ENCODE data around the gene ECSCR.

DNA sequence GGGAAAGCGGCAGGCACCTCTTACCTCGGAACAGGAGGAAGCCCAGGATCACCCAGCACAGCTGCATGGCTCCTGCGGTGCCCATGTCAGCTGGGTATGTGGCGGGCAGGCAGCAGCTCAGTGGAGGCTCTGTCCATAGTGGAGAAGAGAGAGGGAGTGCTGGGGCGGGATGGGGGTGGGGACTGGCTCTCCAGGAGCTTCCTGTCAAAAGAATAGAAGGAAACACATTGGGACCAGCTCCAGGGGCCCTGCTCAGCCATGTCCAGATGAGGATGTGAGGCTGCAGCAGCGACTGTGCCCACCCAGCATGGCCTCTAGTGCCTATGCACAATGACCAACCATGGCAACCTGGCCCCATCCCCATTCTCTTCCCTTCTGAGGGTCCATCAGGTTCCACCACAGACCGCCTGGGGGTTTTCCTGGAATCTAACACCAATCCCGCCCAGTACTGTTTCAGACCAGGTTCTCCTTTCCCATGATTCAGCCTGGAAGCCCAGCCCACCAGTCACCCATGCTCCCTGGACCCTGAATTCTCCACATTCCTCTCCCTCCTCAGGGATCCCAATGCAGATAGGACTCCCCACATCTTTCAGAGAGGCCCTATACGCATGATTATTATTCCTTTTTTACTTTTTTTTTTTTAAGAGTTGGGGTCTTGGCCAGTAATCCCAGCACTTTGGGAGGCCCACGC lies at the start of gene ECSCR:
- TF ChIP-seq, protein P1, sequence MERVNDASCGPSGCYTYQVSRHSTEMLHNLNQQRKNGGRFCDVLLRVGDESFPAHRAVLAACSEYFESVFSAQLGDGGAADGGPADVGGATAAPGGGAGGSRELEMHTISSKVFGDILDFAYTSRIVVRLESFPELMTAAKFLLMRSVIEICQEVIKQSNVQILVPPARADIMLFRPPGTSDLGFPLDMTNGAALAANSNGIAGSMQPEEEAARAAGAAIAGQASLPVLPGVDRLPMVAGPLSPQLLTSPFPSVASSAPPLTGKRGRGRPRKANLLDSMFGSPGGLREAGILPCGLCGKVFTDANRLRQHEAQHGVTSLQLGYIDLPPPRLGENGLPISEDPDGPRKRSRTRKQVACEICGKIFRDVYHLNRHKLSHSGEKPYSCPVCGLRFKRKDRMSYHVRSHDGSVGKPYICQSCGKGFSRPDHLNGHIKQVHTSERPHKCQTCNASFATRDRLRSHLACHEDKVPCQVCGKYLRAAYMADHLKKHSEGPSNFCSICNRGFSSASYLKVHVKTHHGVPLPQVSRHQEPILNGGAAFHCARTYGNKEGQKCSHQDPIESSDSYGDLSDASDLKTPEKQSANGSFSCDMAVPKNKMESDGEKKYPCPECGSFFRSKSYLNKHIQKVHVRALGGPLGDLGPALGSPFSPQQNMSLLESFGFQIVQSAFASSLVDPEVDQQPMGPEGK (CRISPR knock-in tag; IDR thresholded peaks at IDR 0.05; ENCODE audit: borderline replicate concordance), result no peak
- TF ChIP-seq TOX (CRISPR knock-in tag; IDR thresholded peaks at IDR 0.05; ENCODE audit: borderline replicate concordance) (no peak), ZNF565 (CRISPR knock-in tag; conservative IDR thresholded peaks at IDR 0.05; ENCODE audit: low read depth) (no peak), RARB (CRISPR knock-in tag; IDR thresholded peaks at IDR 0.05) (no peak), TCF4 (CRISPR knock-in tag; IDR thresholded peaks at IDR 0.05; ENCODE audit: borderline replicate concordance) (no peak), ESRRG (CRISPR knock-in tag; IDR thresholded peaks at IDR 0.05) (no peak), ZFP3 (CRISPR knock-in tag; IDR thresholded peaks at IDR 0.05) (no peak), ZNF70 (CRISPR knock-in tag; IDR thresholded peaks at IDR 0.05) (no peak)
- TF ChIP-seq, protein P2, sequence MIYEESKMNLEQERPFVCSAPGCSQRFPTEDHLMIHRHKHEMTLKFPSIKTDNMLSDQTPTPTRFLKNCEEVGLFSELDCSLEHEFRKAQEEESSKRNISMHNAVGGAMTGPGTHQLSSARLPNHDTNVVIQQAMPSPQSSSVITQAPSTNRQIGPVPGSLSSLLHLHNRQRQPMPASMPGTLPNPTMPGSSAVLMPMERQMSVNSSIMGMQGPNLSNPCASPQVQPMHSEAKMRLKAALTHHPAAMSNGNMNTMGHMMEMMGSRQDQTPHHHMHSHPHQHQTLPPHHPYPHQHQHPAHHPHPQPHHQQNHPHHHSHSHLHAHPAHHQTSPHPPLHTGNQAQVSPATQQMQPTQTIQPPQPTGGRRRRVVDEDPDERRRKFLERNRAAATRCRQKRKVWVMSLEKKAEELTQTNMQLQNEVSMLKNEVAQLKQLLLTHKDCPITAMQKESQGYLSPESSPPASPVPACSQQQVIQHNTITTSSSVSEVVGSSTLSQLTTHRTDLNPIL (CRISPR knock-in tag; IDR thresholded peaks at IDR 0.05; ENCODE audit: low read depth), result no peak
- TF ChIP-seq, protein P3, sequence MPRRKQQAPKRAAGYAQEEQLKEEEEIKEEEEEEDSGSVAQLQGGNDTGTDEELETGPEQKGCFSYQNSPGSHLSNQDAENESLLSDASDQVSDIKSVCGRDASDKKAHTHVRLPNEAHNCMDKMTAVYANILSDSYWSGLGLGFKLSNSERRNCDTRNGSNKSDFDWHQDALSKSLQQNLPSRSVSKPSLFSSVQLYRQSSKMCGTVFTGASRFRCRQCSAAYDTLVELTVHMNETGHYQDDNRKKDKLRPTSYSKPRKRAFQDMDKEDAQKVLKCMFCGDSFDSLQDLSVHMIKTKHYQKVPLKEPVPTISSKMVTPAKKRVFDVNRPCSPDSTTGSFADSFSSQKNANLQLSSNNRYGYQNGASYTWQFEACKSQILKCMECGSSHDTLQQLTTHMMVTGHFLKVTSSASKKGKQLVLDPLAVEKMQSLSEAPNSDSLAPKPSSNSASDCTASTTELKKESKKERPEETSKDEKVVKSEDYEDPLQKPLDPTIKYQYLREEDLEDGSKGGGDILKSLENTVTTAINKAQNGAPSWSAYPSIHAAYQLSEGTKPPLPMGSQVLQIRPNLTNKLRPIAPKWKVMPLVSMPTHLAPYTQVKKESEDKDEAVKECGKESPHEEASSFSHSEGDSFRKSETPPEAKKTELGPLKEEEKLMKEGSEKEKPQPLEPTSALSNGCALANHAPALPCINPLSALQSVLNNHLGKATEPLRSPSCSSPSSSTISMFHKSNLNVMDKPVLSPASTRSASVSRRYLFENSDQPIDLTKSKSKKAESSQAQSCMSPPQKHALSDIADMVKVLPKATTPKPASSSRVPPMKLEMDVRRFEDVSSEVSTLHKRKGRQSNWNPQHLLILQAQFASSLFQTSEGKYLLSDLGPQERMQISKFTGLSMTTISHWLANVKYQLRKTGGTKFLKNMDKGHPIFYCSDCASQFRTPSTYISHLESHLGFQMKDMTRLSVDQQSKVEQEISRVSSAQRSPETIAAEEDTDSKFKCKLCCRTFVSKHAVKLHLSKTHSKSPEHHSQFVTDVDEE (CRISPR knock-in tag; IDR thresholded peaks at IDR 0.05), result no peak
